GM21717 (cell line): ENCODE results near the gene TPBG.
"Not testable (repeated sequence)": the region's sequence is repeated elsewhere in the genome, so short reads cannot be mapped to it uniquely, and the experiment has no call there.

Experiments used
- ATAC-seq: cut with Tn5 transposase; IDR thresholded peaks from one replicate; pipeline ENCODE4 v1.9.1; 2021; ENCODE audit warnings: mild to moderate bottlenecking, moderate library complexity; ENCODE audit not compliant: unreplicated experiment

The TPBG gene

GRCh38 chr6:82374516-82374915, 10.9 kb downstream of the TPBG start:
- ATAC-seq = no peak

GRCh38 chr6:82376636-82377035, 13.0 kb downstream of the TPBG start:
- ATAC-seq = no peak

GRCh38 chr6:82380566-82381185, 17.1 kb downstream of the TPBG start:
- no peak for ATAC-seq

GRCh38 chr6:82381278-82381677, 17.7 kb downstream of the TPBG start:
- ATAC-seq = peak; percentile 84

- peak; percentile 48 for ATAC-seq
Observed at GRCh38 chr6:82385102-82385501, 21.5 kb downstream of the TPBG start.

GRCh38 chr6:82385546-82385945, 21.9 kb downstream of the TPBG start:
- ATAC-seq = no peak

GRCh38 chr6:82385961-82386360, 22.3 kb downstream of the TPBG start:
- ATAC-seq = no peak

- ATAC-seq = not testable (repeated sequence)
Observed at GRCh38 chr6:82394770-82395169, 31.2 kb downstream of the TPBG start.

- ATAC-seq = peak; percentile 92
Observed at GRCh38 chr6:82396964-82397751, 33.5 kb downstream of the TPBG start.

GRCh38 chr6:82397962-82398692, 34.5 kb downstream of the TPBG start:
- ATAC-seq = no peak

GRCh38 chr6:82408952-82409431, 45.4 kb downstream of the TPBG start:
- ATAC-seq = peak; percentile 80

GRCh38 chr6:82410151-82410648, 46.6 kb downstream of the TPBG start:
- no peak for ATAC-seq

- ATAC-seq = no peak
Observed at GRCh38 chr6:82413868-82414267, 50.3 kb downstream of the TPBG start.

- no peak for ATAC-seq
Observed at GRCh38 chr6:82415820-82416219, 52.2 kb downstream of the TPBG start.

- ATAC-seq = no peak
Observed at GRCh38 chr6:82416346-82416745, 52.7 kb downstream of the TPBG start.
